NCI-H1436 (cell line): Measurements from ENCODE around the gene FAXDC2.

Experiments used
- DNase-seq: peaks from one replicate; lab custom pipeline; 2025; lab: John Stamatoyannopoulos, UW

The FAXDC2 gene

GRCh38 chr5:154850255-154851062 lies at the start of gene FAXDC2:
FAXDC2 (minus strand) TSS chr5:154850603; CDS start chr5:154838178, 12,425 bp downstream.
- no peak for DNase-seq

GRCh38 chr5:154900066-154900465 lies 49.7 kb upstream of the FAXDC2 start:
- no peak for DNase-seq

GRCh38 chr5:154899151-154899816 lies 48.9 kb upstream of the FAXDC2 start:
- DNase-seq: no peak

GRCh38 chr5:154898210-154898609 lies 47.8 kb upstream of the FAXDC2 start:
- DNase-seq: no peak

- DNase-seq: no peak
Observed at GRCh38 chr5:154896562-154897165, 46.3 kb upstream of the FAXDC2 start.

GRCh38 chr5:154895606-154896561 lies 45.5 kb upstream of the FAXDC2 start:
- DNase-seq: no peak

GRCh38 chr5:154893381-154893780 lies 43.0 kb upstream of the FAXDC2 start:
- DNase-seq: no peak

GRCh38 chr5:154892369-154892771 lies 42.0 kb upstream of the FAXDC2 start:
- DNase-seq: no peak

- no peak for DNase-seq
Observed at GRCh38 chr5:154885439-154885838, 35.0 kb upstream of the FAXDC2 start.

GRCh38 chr5:154884424-154884823 lies 34.0 kb upstream of the FAXDC2 start:
- DNase-seq: no peak

GRCh38 chr5:154881986-154882385 lies 31.6 kb upstream of the FAXDC2 start:
- no peak for DNase-seq

- no peak for DNase-seq
Observed at GRCh38 chr5:154878642-154879335, 28.4 kb upstream of the FAXDC2 start.

- no peak for DNase-seq
Observed at GRCh38 chr5:154873791-154874331, 23.5 kb upstream of the FAXDC2 start.

- no peak for DNase-seq
Observed at GRCh38 chr5:154871734-154872133, 21.3 kb upstream of the FAXDC2 start.

- DNase-seq: no peak
Observed at GRCh38 chr5:154868702-154869101, 18.3 kb upstream of the FAXDC2 start.

GRCh38 chr5:154866841-154867240 lies 16.4 kb upstream of the FAXDC2 start:
- DNase-seq: no peak

GRCh38 chr5:154865466-154866184 lies 15.2 kb upstream of the FAXDC2 start:
- no peak for DNase-seq

- no peak for DNase-seq
Observed at GRCh38 chr5:154863291-154864080, 13.1 kb upstream of the FAXDC2 start.

GRCh38 chr5:154862766-154863165 lies 12.4 kb upstream of the FAXDC2 start:
- DNase-seq: no peak
